B cell (primary cell): ENCODE data around the gene EDAR. TPM values are rescaled to one million over a fixed set of nuclear protein-coding genes. Genes with fewer than 3 reads are reported as not detected.

ENCODE experiments used
- ATAC-seq: fragments of 200-7000 bp; cut with Tn5 transposase; one replicate; pipeline ENCODE4 v1.10.0; 2021; ENCODE audit warnings: low read depth, mild to moderate bottlenecking, moderate number of reproducible peaks, moderate library complexity
- CTCF ChIA-PET: fragments of 350-600 bp; sonication (Branson Sonifier 250); formaldehyde crosslinking; loops from one replicate; lab custom pipeline; 2021; ENCODE audit warnings: antibody characterized with exemption, inconsistent platforms; lab: Charles Lee
- POLR2A ChIA-PET: fragments of 350-600 bp; sonication (Branson Sonifier 250); formaldehyde crosslinking; loops from one replicate; lab custom pipeline; 2021; ENCODE audit warnings: antibody characterized with exemption; lab: Charles Lee
- DNase-seq: peaks from one replicate; pipeline ENCODE4 v3.0.0; 2013
- H2AFZ ChIP-seq: 2 replicates; pipeline ENCODE4 v1.6.1; 2012; ENCODE audit warnings: mild to moderate bottlenecking, low read depth, low read length; ENCODE audit not compliant: insufficient read depth, poor library complexity, severe bottlenecking
- H3K27ac ChIP-seq, 2 donors: 1 replicate in 1 of 2; 2 replicates in 1 of 2; pipeline ENCODE4 v1.5.1; 2012 to 2013; ENCODE audit warnings: low read length in 2 of 2, mild to moderate bottlenecking in 2 of 2, moderate library complexity in 1 of 2
- H3K27me3 ChIP-seq, 4 experiments: fragments of 200-600 bp in 1 of 4; sonication (generic) in 1 of 4; replicated peaks in 1 of 4; 1 replicate in 2 of 4; 2 replicates in 2 of 4; pipeline versions ENCODE4 v1.6.1 to v1.7.0; 2013 to 2016; ENCODE audit warnings: low read length in 3 of 4, mild to moderate bottlenecking in 2 of 4, mixed read lengths in 1 of 4, moderate library complexity in 1 of 4; ENCODE audit not compliant: insufficient read depth in 4 of 4, control insufficient read depth in 3 of 4; ENCODE audit errors: control extremely low read depth in 1 of 4
- H3K36me3 ChIP-seq, 2 experiments: replicated peaks in 1 of 2; 1 replicate in 1 of 2; 2 replicates in 1 of 2; pipeline versions ENCODE4 v1.6.1 to v1.7.1; 2013; ENCODE audit warnings: low read length in 1 of 2; ENCODE audit not compliant: insufficient read depth in 2 of 2, control insufficient read depth in 1 of 2; ENCODE audit errors: control extremely low read depth in 1 of 2, extremely low read depth in 1 of 2
- H3K4me1 ChIP-seq, 2 donors: fragments of 200-600 bp in 1 of 2; sonication (generic) in 1 of 2; 1 replicate in 1 of 2; 2 replicates in 1 of 2; pipeline versions ENCODE4 v1.5.1 to v1.6.1; 2013 to 2017; ENCODE audit warnings: low read length in 2 of 2; ENCODE audit not compliant: control insufficient read depth in 2 of 2, insufficient read depth in 2 of 2
- H3K4me2 ChIP-seq: replicated peaks from 2 replicates; pipeline ENCODE3; 2012; ENCODE audit warnings: mild to moderate bottlenecking, low read depth, low read length; ENCODE audit not compliant: poor library complexity, severe bottlenecking
- H3K4me3 ChIP-seq, 5 experiments: fragments of 200-600 bp in 1 of 5; sonication (generic) in 1 of 5; 1 replicate in 3 of 5; 2 replicates in 2 of 5; pipeline versions ENCODE4 v1.5.1 to v1.7.0; 2011 to 2016; ENCODE audit warnings: low read length in 4 of 5, mild to moderate bottlenecking in 4 of 5, low read depth in 2 of 5, control low read depth in 1 of 5, moderate library complexity in 1 of 5; ENCODE audit not compliant: insufficient read depth in 1 of 5; ENCODE audit errors: control extremely low read depth in 1 of 5, extremely low read depth in 1 of 5
- H3K79me2 ChIP-seq: fragments of 200-600 bp; sonication (generic); one replicate; pipeline ENCODE4 v1.6.0; 2016; ENCODE audit warnings: low read length; ENCODE audit not compliant: control insufficient read depth, insufficient read depth
- H3K9ac ChIP-seq: fragments of 200-600 bp; sonication (generic); 2 replicates; pipeline ENCODE4 v1.6.1; 2017; ENCODE audit warnings: mild to moderate bottlenecking, low read length, moderate library complexity
- H3K9me3 ChIP-seq, 3 donors: one replicate each; pipeline versions ENCODE4 v1.6.1 to v1.7.1; 2013; ENCODE audit warnings: low read length in 2 of 3; ENCODE audit not compliant: control insufficient read depth in 2 of 3, insufficient read depth in 1 of 3; ENCODE audit errors: control extremely low read depth in 1 of 3
- H4K20me1 ChIP-seq: 2 replicates; pipeline ENCODE4 v1.6.0; 2012; ENCODE audit warnings: mild to moderate bottlenecking, low read length; ENCODE audit not compliant: insufficient read depth, control insufficient read depth, poor library complexity, severe bottlenecking
- H3K27ac Mint-ChIP-seq: one replicate; pipeline ENCODE4 v1.8.0; 2021; ENCODE audit warnings: mixed read lengths
- H3K27me3 Mint-ChIP-seq: one replicate; pipeline ENCODE4 v1.8.0; 2021; ENCODE audit warnings: mixed read lengths
- H3K4me1 Mint-ChIP-seq: one replicate; pipeline ENCODE4 v1.8.0; 2021; ENCODE audit warnings: mixed read lengths
- H3K4me3 Mint-ChIP-seq: one replicate; pipeline ENCODE4 v1.8.0; 2021; ENCODE audit warnings: mixed read lengths
- H3K9me3 Mint-ChIP-seq: one replicate; pipeline ENCODE4 v1.8.0; 2022; ENCODE audit warnings: mixed read lengths; ENCODE audit not compliant: insufficient read depth
- EZH2 ChIP-seq: IDR thresholded peaks from 2 replicates; pipeline ENCODE4 v1.6.1; 2012; ENCODE audit warnings: borderline replicate concordance, low read depth, mild to moderate bottlenecking, moderate library complexity, low read length; ENCODE audit not compliant: insufficient read depth, poor library complexity, severe bottlenecking
- WGBS: methylation state at CpG from one replicate; pipeline ENCODE4 v1.1.5; 2013; ENCODE audit warnings: missing lambda C conversion rate; ENCODE audit not compliant: insufficient coverage; 5-methylcytosine and 5-hydroxymethylcytosine counted together
- intact Hi-C: fragments of 100-400 bp; cut with micrococcal nuclease; formaldehyde crosslinking; loops from one replicate; pipeline ENCODE4 v1.10.0; 2022
- polyA plus RNA-seq: library from polyadenylated mRNA; depleted of rRNA; stranded (reverse); fragments of >200 nt; gene quantifications from 2 replicates; pipeline ENCODE4 v1.2.3, GENCODE V29; 2012
- total RNA-seq, 2 donors: library from RNA; stranded (reverse); fragments of 120-200 nt in 1 of 2; gene quantifications; 1 replicate in 1 of 2; 2 replicates in 1 of 2; pipeline versions ENCODE4 v1.2.3 to v1.2.4, GENCODE V29; 2013 to 2022
- TF ChIP-seq, protein P1 (sequence below): fragments of 200-600 bp; IDR thresholded peaks from one replicate; pipeline ENCODE4 v1.8.0; 2022; ENCODE audit warnings: antibody characterized with exemption, mild to moderate bottlenecking

Gene EDAR
- total and polyA plus RNA-seq, 2 donors (not counting 1 experiment from before 2014, with no cell fraction given) = 0.03 TPM; not detected in 1

- intact Hi-C loops = no loop called here
- Mint-ChIP-seq H3K27me3 (no peaks in the 10 kb centered on the region), H3K4me3 (no peak overlapping the region), H3K9me3 (peaks cover 12% of the 10 kb centered on the region), H3K4me1 (no peaks in the 10 kb centered on the region), H3K27ac (no peak overlapping the region)
- no peaks in the 10 kb centered on the region for H3K36me3 ChIP-seq
- H3K9ac ChIP-seq = no peak overlapping the region
- H3K4me1 ChIP-seq = no peaks in the 10 kb centered on the region
- DNase-seq (no peak), ATAC-seq (no peak)
- ChIA-PET POLR2A (no interaction called here), CTCF (no interaction called here)
- H3K4me3 ChIP-seq = no peak overlapping the region
- H2AFZ ChIP-seq = no peak overlapping the region
- peaks cover 0 to 32% (median 14%) of the 10 kb centered on the region in 3 donors for H3K9me3 ChIP-seq
- no peaks in the 10 kb centered on the region for H4K20me1 ChIP-seq
- no peak overlapping the region for H3K4me2 ChIP-seq
- no peak overlapping the region for H3K27ac ChIP-seq
- no peaks in the 10 kb centered on the region for H3K79me2 ChIP-seq
- peaks cover 0 to 2% (median 0%) of the 10 kb centered on the region in 4 experiments for H3K27me3 ChIP-seq
- TF ChIP-seq, protein P1, sequence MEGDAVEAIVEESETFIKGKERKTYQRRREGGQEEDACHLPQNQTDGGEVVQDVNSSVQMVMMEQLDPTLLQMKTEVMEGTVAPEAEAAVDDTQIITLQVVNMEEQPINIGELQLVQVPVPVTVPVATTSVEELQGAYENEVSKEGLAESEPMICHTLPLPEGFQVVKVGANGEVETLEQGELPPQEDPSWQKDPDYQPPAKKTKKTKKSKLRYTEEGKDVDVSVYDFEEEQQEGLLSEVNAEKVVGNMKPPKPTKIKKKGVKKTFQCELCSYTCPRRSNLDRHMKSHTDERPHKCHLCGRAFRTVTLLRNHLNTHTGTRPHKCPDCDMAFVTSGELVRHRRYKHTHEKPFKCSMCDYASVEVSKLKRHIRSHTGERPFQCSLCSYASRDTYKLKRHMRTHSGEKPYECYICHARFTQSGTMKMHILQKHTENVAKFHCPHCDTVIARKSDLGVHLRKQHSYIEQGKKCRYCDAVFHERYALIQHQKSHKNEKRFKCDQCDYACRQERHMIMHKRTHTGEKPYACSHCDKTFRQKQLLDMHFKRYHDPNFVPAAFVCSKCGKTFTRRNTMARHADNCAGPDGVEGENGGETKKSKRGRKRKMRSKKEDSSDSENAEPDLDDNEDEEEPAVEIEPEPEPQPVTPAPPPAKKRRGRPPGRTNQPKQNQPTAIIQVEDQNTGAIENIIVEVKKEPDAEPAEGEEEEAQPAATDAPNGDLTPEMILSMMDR = no peak
- no peak for TF ChIP-seq EZH2
- 79% methylated on average over 3 of the region's 4 CpGs for WGBS
Observed at GRCh38 chr2:108949316-108950239, 39.4 kb downstream of the EDAR start.

GRCh38 chr2:108947271-108947907 is 41.6 kb downstream of the EDAR start:
- DNase-seq (no peak), ATAC-seq (no peak)
- intact Hi-C loops = no loop called here
- no peak overlapping the region for H3K9ac ChIP-seq
- ChIA-PET POLR2A (no interaction called here), CTCF (no interaction called here)
- 92% methylated on average over 5 of the region's 5 CpGs for WGBS
- no peak overlapping the region for H3K4me3 Mint-ChIP-seq
- no peaks in the 10 kb centered on the region for H3K79me2 ChIP-seq
- H3K4me3 ChIP-seq = no peak overlapping the region
- no peak overlapping the region for H2AFZ ChIP-seq
- H3K27ac ChIP-seq = no peak overlapping the region
- no peaks in the 10 kb centered on the region for H3K4me1 Mint-ChIP-seq
- TF ChIP-seq, protein P1 = no peak
- no peak for TF ChIP-seq EZH2
- no peaks in the 10 kb centered on the region for H3K27me3 Mint-ChIP-seq
- H3K4me1 ChIP-seq = no peaks in the 10 kb centered on the region
- H3K9me3 Mint-ChIP-seq = peaks cover 9% of the 10 kb centered on the region
- peaks cover 0 to 2% (median 0%) of the 10 kb centered on the region in 4 experiments for H3K27me3 ChIP-seq
- H3K36me3 ChIP-seq = no peaks in the 10 kb centered on the region
- H3K9me3 ChIP-seq = peaks cover 0 to 34% (median 14%) of the 10 kb centered on the region in 3 donors
- H3K27ac Mint-ChIP-seq = no peak overlapping the region
- H4K20me1 ChIP-seq = no peaks in the 10 kb centered on the region
- H3K4me2 ChIP-seq = no peak overlapping the region
